GM23338 (cell line): ENCODE results near the gene SNX5. TPM values are rescaled to one million over a fixed set of nuclear protein-coding genes. Genes with fewer than 3 reads are reported as not detected.

Experiments
- ATAC-seq: fragments of 200-7000 bp; cut with Tn5 transposase; 3 replicates; pipeline ENCODE4 v1.9.1; 2020
- DNase-seq: peaks from one replicate; pipeline ENCODE4 v3.0.0-alpha.2; 2015; ENCODE audit warnings: low spot score
- H2AFZ ChIP-seq: fragments of 200-600 bp; sonication (generic); 2 replicates; pipeline ENCODE4 v1.8.0; 2016; ENCODE audit warnings: antibody characterized with exemption, mild to moderate bottlenecking, moderate library complexity
- H3F3A ChIP-seq: fragments of 200-600 bp; sonication (generic); replicated peaks from 2 replicates; pipeline ENCODE4 v1.8.0; 2017; ENCODE audit warnings: antibody characterized with exemption, mixed run types, low read depth
- H3K27ac ChIP-seq: fragments of 200-600 bp; sonication (generic); 2 replicates; pipeline ENCODE4 v1.6.1; 2016; ENCODE audit warnings: low read depth
- H3K27me3 ChIP-seq: fragments of 200-600 bp; sonication (generic); 2 replicates; pipeline ENCODE4 v1.8.0; 2016; ENCODE audit warnings: mild to moderate bottlenecking, mixed run types, moderate library complexity; ENCODE audit not compliant: insufficient read depth
- H3K36me3 ChIP-seq: fragments of 200-600 bp; sonication (generic); 2 replicates; pipeline ENCODE4 v1.8.0; 2016; ENCODE audit warnings: mild to moderate bottlenecking; ENCODE audit not compliant: insufficient read depth
- H3K4me1 ChIP-seq: fragments of 200-600 bp; sonication (generic); 2 replicates; pipeline ENCODE4 v1.8.0; 2016; ENCODE audit warnings: mild to moderate bottlenecking, moderate library complexity; ENCODE audit not compliant: insufficient read depth
- H3K4me2 ChIP-seq: fragments of 200-600 bp; sonication (generic); 2 replicates; pipeline ENCODE4 v1.7.1; 2017; ENCODE audit warnings: mixed run types
- H3K4me3 ChIP-seq: fragments of 200-600 bp; sonication (generic); 2 replicates; pipeline ENCODE4 v1.6.1; 2016; ENCODE audit warnings: mixed run types
- H3K79me2 ChIP-seq: fragments of 200-600 bp; sonication (generic); replicated peaks from 2 replicates; pipeline ENCODE4 v1.8.0; 2017; ENCODE audit warnings: mild to moderate bottlenecking; ENCODE audit not compliant: insufficient read depth
- H3K9me2 ChIP-seq: fragments of 200-600 bp; sonication (generic); 2 replicates; pipeline ENCODE4 v1.8.0; 2017; ENCODE audit not compliant: insufficient read depth
- H4K20me1 ChIP-seq: fragments of 200-600 bp; sonication (generic); replicated peaks from 2 replicates; pipeline ENCODE4 v1.8.0; 2017; ENCODE audit warnings: mild to moderate bottlenecking; ENCODE audit not compliant: insufficient read depth
- H3K27ac Mint-ChIP-seq: 2 replicates; pipeline ENCODE4 v1.8.0; 2020; ENCODE audit warnings: inconsistent platforms, mild to moderate bottlenecking, moderate library complexity, mixed read lengths
- H3K27me3 Mint-ChIP-seq: 3 replicates; pipeline ENCODE4 v1.8.0; 2022; ENCODE audit warnings: low read depth, mild to moderate bottlenecking, moderate library complexity, mixed read lengths, inconsistent platforms; ENCODE audit not compliant: insufficient read depth, poor library complexity
- H3K36me3 Mint-ChIP-seq: 3 replicates; pipeline ENCODE4 v1.8.0; 2021; ENCODE audit warnings: low read depth, mild to moderate bottlenecking, inconsistent platforms, moderate library complexity, mixed read lengths
- H3K4me1 Mint-ChIP-seq: 3 replicates; pipeline ENCODE4 v1.8.0; 2020; ENCODE audit warnings: mild to moderate bottlenecking, inconsistent platforms, mixed read lengths
- H3K4me3 Mint-ChIP-seq: 3 replicates; pipeline ENCODE4 v1.8.0; 2021; ENCODE audit warnings: moderate library complexity, mild to moderate bottlenecking, inconsistent platforms, mixed read lengths
- H3K9me3 Mint-ChIP-seq: 3 replicates; pipeline ENCODE4 v1.8.0; 2020; ENCODE audit warnings: moderate library complexity, mild to moderate bottlenecking, inconsistent platforms, mixed read lengths
- CREB1 ChIP-seq: fragments of 250-450 bp; sonication (Bioruptor Pico); IDR thresholded peaks from 2 replicates; pipeline ENCODE4 v1.5.0; 2020; ENCODE audit warnings: low read depth, mild to moderate bottlenecking, moderate library complexity
- CTCF ChIP-seq, 2 experiments: fragments of 200-600 bp in 1 of 2; sonication (generic) in 1 of 2; conservative IDR thresholded peaks; 2 replicates each; pipeline versions ENCODE4 v1.5.1 to v1.6.1; 2016 to 2017; ENCODE audit warnings: antibody characterized with exemption in 2 of 2, low read depth in 2 of 2, mild to moderate bottlenecking in 2 of 2, moderate library complexity in 1 of 2
- ETS1 ChIP-seq: IDR thresholded peaks from 2 replicates; pipeline ENCODE4 v1.6.1; 2016; ENCODE audit warnings: antibody characterized with exemption
- EZH2 ChIP-seq: fragments of 200-600 bp; sonication (generic); IDR thresholded peaks from one replicate; pipeline ENCODE4 v1.8.0; 2017; ENCODE audit warnings: antibody characterized with exemption, mild to moderate bottlenecking, low read depth; ENCODE audit not compliant: unreplicated experiment
- EZH2phosphoT487 ChIP-seq: fragments of 200-600 bp; sonication (generic); IDR thresholded peaks from one replicate; pipeline ENCODE4 v1.8.1; 2018; ENCODE audit warnings: antibody characterized with exemption; ENCODE audit not compliant: unreplicated experiment
- JUNB ChIP-seq: IDR thresholded peaks from one replicate; pipeline ENCODE4 v1.6.1; 2016; ENCODE audit warnings: antibody characterized with exemption; ENCODE audit not compliant: unreplicated experiment
- NANOG ChIP-seq: IDR thresholded peaks from 2 replicates; pipeline ENCODE4 v1.6.1; 2016; ENCODE audit warnings: antibody characterized with exemption, borderline replicate concordance
- POLR2AphosphoS5 ChIP-seq: IDR thresholded peaks from 2 replicates; pipeline ENCODE4 v1.6.1; 2016; ENCODE audit warnings: antibody characterized with exemption, low read depth
- REST ChIP-seq: IDR thresholded peaks from one replicate; pipeline ENCODE4 v1.6.1; 2018; ENCODE audit warnings: antibody characterized with exemption; ENCODE audit not compliant: unreplicated experiment
- STAT1 ChIP-seq: IDR thresholded peaks from one replicate; pipeline ENCODE4 v1.6.1; 2016; ENCODE audit warnings: antibody characterized with exemption; ENCODE audit not compliant: unreplicated experiment
- ZNF114 ChIP-seq: fragments of 250-450 bp; sonication (Bioruptor Pico); IDR thresholded peaks from 2 replicates; pipeline ENCODE4 v1.5.0; 2020; ENCODE audit warnings: mild to moderate bottlenecking, moderate library complexity
- ZNF331 ChIP-seq: fragments of 250-450 bp; sonication (Bioruptor Pico); IDR thresholded peaks from 2 replicates; pipeline ENCODE4 v1.5.0; 2020; ENCODE audit warnings: low read depth, mild to moderate bottlenecking, moderate library complexity
- ZNF462 ChIP-seq: fragments of 250-450 bp; sonication (Bioruptor Pico); IDR thresholded peaks from 2 replicates; pipeline ENCODE4 v1.5.0; 2020; ENCODE audit warnings: mild to moderate bottlenecking, moderate library complexity
- polyA plus RNA-seq: library from polyadenylated mRNA; unstranded; fragments of >200 nt; fragmentation: Nextera tagmentation; extraction: Ambion mirVana; gene quantifications from 2 replicates; pipeline ENCODE4 v1.2.1, GENCODE V29; 2016
- total RNA-seq: library from RNA; depleted of rRNA; stranded (reverse); fragments of >200 nt; shearing (Covaris generic); gene quantifications from 2 replicates; pipeline ENCODE4 v1.2.3, GENCODE V29; 2014

SNX5 gene
- total and polyA plus RNA-seq, 2 experiments from 2014 or later, result 167 to 287 TPM

GRCh38 chr20:17925940-17926300 is 42.7 kb downstream of the SNX5 start:
- H3K4me2 ChIP-seq, result no peak overlapping the region
- no peak overlapping the region for H3K4me3 ChIP-seq
- H3F3A ChIP-seq, result no peaks in the 10 kb centered on the region
- ATAC-seq (no peak), DNase-seq (no peak)
- H3K27ac Mint-ChIP-seq, result no peak overlapping the region
- no peaks in the 10 kb centered on the region for H3K4me1 ChIP-seq
- no peaks in the 10 kb centered on the region for H3K9me3 Mint-ChIP-seq
- H3K9me2 ChIP-seq, result peaks cover 1% of the 10 kb centered on the region; the same call in 1 of the 2 replicates
- TF ChIP-seq CTCF (conservative IDR thresholded peaks at IDR 0.05; ENCODE audit: low read depth in 2 of 2) (no peak), EZH2phosphoT487 (no peak), POLR2AphosphoS5 (no peak), ZNF331 (CRISPR knock-in tag) (no peak), JUNB (no peak), REST (no peak), STAT1 (no peak), EZH2 (no peak), CREB1 (CRISPR knock-in tag) (no peak), ETS1 (no peak), ZNF462 (CRISPR knock-in tag) (no peak), NANOG (no peak), ZNF114 (no peak)
- no peak overlapping the region for H3K4me3 Mint-ChIP-seq
- H3K27me3 ChIP-seq, result no peaks in the 10 kb centered on the region
- H3K27me3 Mint-ChIP-seq, result peaks cover 7% of the 10 kb centered on the region
- no peak overlapping the region for H2AFZ ChIP-seq
- no peaks in the 10 kb centered on the region for H4K20me1 ChIP-seq
- no peaks in the 10 kb centered on the region for H3K79me2 ChIP-seq
- H3K4me1 Mint-ChIP-seq, result peaks cover 6% of the 10 kb centered on the region
- H3K36me3 Mint-ChIP-seq, result no peaks in the 10 kb centered on the region
- H3K36me3 ChIP-seq, result no peaks in the 10 kb centered on the region
- no peak overlapping the region for H3K27ac ChIP-seq
